Central memory CD8-positive, alpha-beta T cell (primary cell): ENCODE data around the gene PAPPA2.
"Not testable (repeated sequence)": the region's sequence is repeated elsewhere in the genome, so short reads cannot be mapped to it uniquely, and the experiment has no call there.

ENCODE experiments used
- ATAC-seq: fragments of 150-1000 bp; cut with Tn5 transposase; replicated peaks from 2 replicates; pipeline ENCODE4 v1.10.0; 2022; ENCODE audit warnings: mild to moderate bottlenecking, moderate FRiP score, moderate number of reproducible peaks; ENCODE audit not compliant: poor library complexity, severe bottlenecking; ENCODE audit errors: extremely low read depth
- DNase-seq, 2 donors: peaks; one replicate each; pipeline ENCODE4 v3.0.0; 2021; ENCODE audit warnings: low spot score in 2 of 2
- H3K27ac Mint-ChIP-seq: one replicate; pipeline ENCODE4 v1.8.0; 2022; ENCODE audit warnings: low read depth, mild to moderate bottlenecking, moderate library complexity, mixed read lengths
- H3K27me3 Mint-ChIP-seq: one replicate; pipeline ENCODE4 v1.8.0; 2022; ENCODE audit warnings: mixed read lengths
- H3K36me3 Mint-ChIP-seq: one replicate; pipeline ENCODE4 v1.8.0; 2022; ENCODE audit warnings: mild to moderate bottlenecking, moderate library complexity, mixed read lengths; ENCODE audit not compliant: insufficient read depth
- H3K4me1 Mint-ChIP-seq: one replicate; pipeline ENCODE4 v1.8.0; 2022; ENCODE audit warnings: mixed read lengths
- H3K4me3 Mint-ChIP-seq: one replicate; pipeline ENCODE4 v1.8.0; 2022; ENCODE audit warnings: mild to moderate bottlenecking, moderate library complexity, mixed read lengths
- H3K9me3 Mint-ChIP-seq: one replicate; pipeline ENCODE4 v1.8.0; 2022; ENCODE audit warnings: mixed read lengths

The PAPPA2 gene

GRCh38 chr1:176561761-176562160 is 98.8 kb downstream of the PAPPA2 start:
- H3K9me3 Mint-ChIP-seq, H3K4me1 Mint-ChIP-seq, ATAC-seq, H3K27ac Mint-ChIP-seq, H3K27me3 Mint-ChIP-seq, H3K4me3 Mint-ChIP-seq, DNase-seq, H3K36me3 Mint-ChIP-seq: not testable (repeated sequence)

DNA sequence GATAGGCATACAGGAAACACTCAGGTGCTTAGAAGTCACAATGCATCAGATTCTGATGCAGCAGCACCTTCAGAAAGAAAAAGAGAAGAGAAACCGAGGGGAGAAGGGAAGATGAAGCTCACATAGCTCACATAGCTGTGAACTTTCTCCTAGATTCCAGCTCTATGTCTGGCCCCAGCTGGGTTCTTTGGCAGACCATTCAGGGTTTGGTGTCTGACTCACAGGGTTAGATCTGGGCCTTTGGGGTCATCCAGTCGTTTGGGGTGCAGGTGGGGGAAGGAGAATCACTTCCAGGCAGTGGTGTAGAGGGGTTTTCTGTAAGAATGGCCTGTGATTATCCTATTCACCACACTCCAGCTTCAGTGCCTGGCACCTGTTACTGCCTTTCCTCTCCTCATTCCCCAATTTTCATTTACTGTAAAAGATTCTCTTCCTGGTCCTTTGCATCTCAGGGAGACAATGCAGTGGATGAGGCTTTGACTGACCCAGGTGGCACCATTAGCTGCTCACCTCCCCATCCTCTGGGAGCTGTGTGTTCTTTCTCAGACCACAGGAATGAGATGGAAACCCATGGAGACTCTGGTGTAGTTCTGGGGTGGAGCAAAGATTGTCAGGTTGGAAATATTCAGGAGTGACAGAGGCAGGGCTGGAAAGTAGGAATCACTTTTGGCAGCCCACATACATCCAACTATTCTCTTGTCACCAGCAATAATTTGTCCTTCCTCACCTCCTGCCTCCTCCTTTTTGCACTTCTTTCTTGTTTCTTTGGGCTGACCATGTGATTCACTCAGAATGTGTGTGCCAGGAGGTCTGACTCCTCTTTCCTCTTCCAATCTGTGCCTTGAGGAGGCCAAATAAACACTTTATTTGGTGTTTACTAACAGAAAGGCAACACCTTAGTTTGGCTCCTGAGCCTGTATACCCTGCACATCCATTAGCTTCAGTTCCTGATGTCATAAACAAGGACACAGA is 103.3 kb downstream of the PAPPA2 start:
- DNase-seq (no peak), ATAC-seq (no peak)
- no peaks in the 10 kb centered on the region for H3K4me1 Mint-ChIP-seq

GRCh38 chr1:176567190-176567794 is 104.3 kb downstream of the PAPPA2 start:
- peaks cover 6% of the 10 kb centered on the region for H3K9me3 Mint-ChIP-seq
- ATAC-seq (no peak), DNase-seq (no peak)
- no peaks in the 10 kb centered on the region for H3K4me1 Mint-ChIP-seq
- H3K4me3 Mint-ChIP-seq = no peak overlapping the region
- no peaks in the 10 kb centered on the region for H3K36me3 Mint-ChIP-seq
- H3K27me3 Mint-ChIP-seq = no peaks in the 10 kb centered on the region
- H3K27ac Mint-ChIP-seq = no peak overlapping the region

More for the DNA sequence above, 103.3 kb downstream of the PAPPA2 start:
- H3K27ac Mint-ChIP-seq = no peak overlapping the region
- H3K9me3 Mint-ChIP-seq = peaks cover 6% of the 10 kb centered on the region
- no peaks in the 10 kb centered on the region for H3K36me3 Mint-ChIP-seq
- H3K27me3 Mint-ChIP-seq = no peaks in the 10 kb centered on the region
- no peak overlapping the region for H3K4me3 Mint-ChIP-seq

GRCh38 chr1:176568185-176568584 is 105.2 kb downstream of the PAPPA2 start:
- Mint-ChIP-seq H3K4me1 (no peaks in the 10 kb centered on the region), H3K27me3 (no peaks in the 10 kb centered on the region), H3K36me3 (no peaks in the 10 kb centered on the region), H3K9me3 (peaks cover 6% of the 10 kb centered on the region), H3K4me3 (no peak overlapping the region), H3K27ac (no peak overlapping the region)
- no peak for ATAC-seq
- no peak for DNase-seq

DNA sequence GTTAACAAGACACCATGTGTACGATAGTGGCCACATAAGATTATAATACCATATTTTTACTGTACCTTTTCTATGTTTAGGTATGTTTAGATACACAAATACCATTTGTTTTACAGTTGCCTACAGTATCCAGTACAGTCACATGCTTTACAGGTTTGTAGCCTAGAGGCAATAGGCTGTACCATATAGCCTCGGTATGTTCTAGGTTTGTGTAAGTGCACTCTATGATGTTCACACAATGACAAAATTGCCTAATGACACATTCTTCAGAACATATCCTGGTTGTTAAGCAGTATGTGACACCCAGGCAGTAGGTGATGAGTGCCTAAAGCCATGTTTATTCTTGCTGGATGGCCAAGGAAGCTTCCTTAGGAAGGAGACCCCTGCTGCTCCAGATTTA is 111.8 kb downstream of the PAPPA2 start:
- no peaks in the 10 kb centered on the region for H3K36me3 Mint-ChIP-seq

GRCh38 chr1:176575991-176576390 is 113.0 kb downstream of the PAPPA2 start:
- Mint-ChIP-seq H3K4me3 (no peak overlapping the region), H3K4me1 (no peaks in the 10 kb centered on the region), H3K9me3 (peaks cover 3% of the 10 kb centered on the region), H3K36me3 (no peaks in the 10 kb centered on the region), H3K27ac (no peak overlapping the region), H3K27me3 (peaks cover 7% of the 10 kb centered on the region)
- no peak for DNase-seq
- ATAC-seq = no peak

More for the DNA sequence above, 111.8 kb downstream of the PAPPA2 start:
- no peak overlapping the region for H3K27ac Mint-ChIP-seq
- H3K27me3 Mint-ChIP-seq = peaks cover 7% of the 10 kb centered on the region
- no peaks in the 10 kb centered on the region for H3K4me1 Mint-ChIP-seq
- ATAC-seq = no peak
- peaks cover 6% of the 10 kb centered on the region for H3K9me3 Mint-ChIP-seq
- DNase-seq = no peak
- no peak overlapping the region for H3K4me3 Mint-ChIP-seq

DNA sequence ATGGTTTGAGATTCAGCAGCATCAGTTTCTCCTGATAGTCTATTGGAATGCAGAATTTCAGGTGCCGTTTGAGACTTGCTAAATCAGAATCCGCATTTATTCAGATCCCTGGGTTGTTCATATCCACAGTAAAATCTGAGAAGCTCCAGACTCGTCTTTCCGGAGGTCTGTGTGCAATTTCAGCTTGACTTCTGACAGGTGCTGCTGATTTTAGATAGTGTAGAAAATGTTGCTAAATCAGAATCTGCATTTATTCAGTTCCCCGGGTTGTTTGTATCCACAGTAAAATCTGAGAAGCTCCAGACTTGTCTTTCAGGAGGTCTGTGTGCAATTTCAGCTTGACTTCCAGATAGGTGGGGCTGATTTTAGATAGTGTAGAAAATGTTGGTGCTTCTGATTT is 113.7 kb downstream of the PAPPA2 start:
- DNase-seq (no peak), ATAC-seq (no peak)
- H3K4me1 Mint-ChIP-seq = no peaks in the 10 kb centered on the region
- H3K9me3 Mint-ChIP-seq = no peaks in the 10 kb centered on the region
- no peak overlapping the region for H3K4me3 Mint-ChIP-seq
- H3K36me3 Mint-ChIP-seq = no peaks in the 10 kb centered on the region
- H3K27me3 Mint-ChIP-seq = peaks cover 7% of the 10 kb centered on the region
- no peak overlapping the region for H3K27ac Mint-ChIP-seq

GRCh38 chr1:176577646-176578197 is 114.7 kb downstream of the PAPPA2 start:
- Mint-ChIP-seq H3K27ac (no peak overlapping the region), H3K4me1 (no peaks in the 10 kb centered on the region), H3K36me3 (no peaks in the 10 kb centered on the region), H3K27me3 (peaks cover 7% of the 10 kb centered on the region), H3K9me3 (no peaks in the 10 kb centered on the region), H3K4me3 (no peak overlapping the region)
- ATAC-seq (no peak), DNase-seq (no peak)

- H3K36me3 Mint-ChIP-seq = no peaks in the 10 kb centered on the region
- no peaks in the 10 kb centered on the region for H3K9me3 Mint-ChIP-seq
- ATAC-seq (no peak), DNase-seq (no peak)
- H3K4me3 Mint-ChIP-seq = no peak overlapping the region
- no peaks in the 10 kb centered on the region for H3K4me1 Mint-ChIP-seq
- H3K27ac Mint-ChIP-seq = no peak overlapping the region
- H3K27me3 Mint-ChIP-seq = peaks cover 7% of the 10 kb centered on the region
Measured at GRCh38 chr1:176579087-176579486, 116.1 kb downstream of the PAPPA2 start.

DNA sequence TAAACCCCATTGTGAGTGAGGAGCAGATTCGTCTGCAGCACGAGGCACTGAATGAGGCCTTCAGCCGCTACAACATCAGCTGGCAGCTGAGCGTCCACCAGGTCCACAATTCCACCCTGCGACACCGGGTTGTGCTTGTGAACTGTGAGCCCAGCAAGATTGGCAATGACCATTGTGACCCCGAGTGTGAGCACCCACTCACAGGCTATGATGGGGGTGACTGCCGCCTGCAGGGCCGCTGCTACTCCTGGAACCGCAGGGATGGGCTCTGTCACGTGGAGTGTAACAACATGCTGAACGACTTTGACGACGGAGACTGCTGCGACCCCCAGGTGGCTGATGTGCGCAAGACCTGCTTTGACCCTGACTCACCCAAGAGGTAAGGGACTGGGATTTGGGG is 132.2 kb downstream of the PAPPA2 start:
- no peak overlapping the region for H3K27ac Mint-ChIP-seq
- no peaks in the 10 kb centered on the region for H3K4me1 Mint-ChIP-seq
- no peak for ATAC-seq
- no peaks in the 10 kb centered on the region for H3K36me3 Mint-ChIP-seq
- H3K9me3 Mint-ChIP-seq = peaks cover 5% of the 10 kb centered on the region
- H3K4me3 Mint-ChIP-seq = no peak overlapping the region
- no peak for DNase-seq
- no peaks in the 10 kb centered on the region for H3K27me3 Mint-ChIP-seq

DNA sequence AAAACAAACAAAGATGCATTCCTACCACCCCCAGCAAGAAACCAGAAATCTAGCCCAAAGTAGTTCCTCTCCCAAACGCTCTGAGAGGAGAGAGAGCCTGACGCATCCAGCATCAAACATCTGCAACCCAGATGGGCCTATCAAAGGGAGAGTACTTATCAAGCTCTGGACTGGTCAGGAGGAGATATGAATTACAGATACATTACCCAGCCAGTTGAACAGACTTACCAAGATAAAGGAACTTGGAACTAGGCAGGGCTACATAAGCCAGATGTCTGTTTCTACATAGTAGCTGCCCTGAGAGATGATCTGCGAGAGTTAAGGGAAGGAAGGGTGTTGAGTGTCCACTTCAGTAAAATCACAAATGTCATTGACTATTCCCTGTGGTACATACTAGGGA is 138.4 kb downstream of the PAPPA2 start:
- Mint-ChIP-seq H3K27ac (no peak overlapping the region), H3K4me3 (no peak overlapping the region), H3K27me3 (no peaks in the 10 kb centered on the region), H3K9me3 (peaks cover 7% of the 10 kb centered on the region), H3K36me3 (no peaks in the 10 kb centered on the region), H3K4me1 (no peaks in the 10 kb centered on the region)
- ATAC-seq (no peak), DNase-seq (no peak)

- no peaks in the 10 kb centered on the region for H3K4me1 Mint-ChIP-seq
Measured at GRCh38 chr1:176602388-176603004, 139.5 kb downstream of the PAPPA2 start.

More at GRCh38 chr1:176602388-176603004, 139.5 kb downstream of the PAPPA2 start:
- no peak overlapping the region for H3K27ac Mint-ChIP-seq
- H3K9me3 Mint-ChIP-seq = peaks cover 7% of the 10 kb centered on the region
- H3K4me3 Mint-ChIP-seq = no peak overlapping the region
- H3K36me3 Mint-ChIP-seq = no peaks in the 10 kb centered on the region
- no peak for ATAC-seq
- no peak for DNase-seq
- H3K27me3 Mint-ChIP-seq = no peaks in the 10 kb centered on the region
